ENCODE results near the gene BIRC6. TPM values are rescaled to one million over a fixed set of nuclear protein-coding genes. Genes with fewer than 3 reads are reported as not detected.
"Not testable (repeated sequence)": the region's sequence is repeated elsewhere in the genome, so short reads cannot be mapped to it uniquely, and the experiment has no call there.

The BIRC6 gene
- total RNA-seq, 1 experiment from 2014 or later, result 69.6 TPM

DNA sequence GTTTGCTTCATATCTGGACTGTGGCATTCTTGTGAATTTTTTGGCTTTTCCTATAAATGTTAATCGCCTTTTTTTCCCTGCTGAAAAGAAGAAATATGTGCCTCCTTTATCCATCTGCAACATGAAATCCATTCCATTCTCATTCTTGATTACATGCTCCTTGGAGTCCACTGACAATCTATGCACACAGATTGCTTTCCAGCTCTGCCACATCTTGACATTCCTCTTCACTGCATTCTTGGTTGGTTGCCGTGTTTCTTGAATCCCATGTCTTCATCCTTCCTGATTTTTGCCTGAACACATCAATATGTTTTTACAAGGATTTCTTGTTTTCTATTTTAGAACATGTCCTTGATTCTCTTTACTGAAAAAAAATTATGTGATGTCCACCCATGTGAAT is 26.7 kb upstream of the BIRC6 start:
- no peak overlapping the region for H3K27ac Mint-ChIP-seq (ENCODE audit: low read depth, unreplicated experiment)
- ChIA-PET CTCF (interaction anchor here (0.6 kb wide), 1 partner anchor 15 kb away, joined by 6 read pairs; no protein-coding TSS in a partner anchor), POLR2A (no interaction called here)
- no peak overlapping the region for H3K4me3 Mint-ChIP-seq (ENCODE audit: unreplicated experiment)
- H3K27me3 Mint-ChIP-seq (ENCODE audit: insufficient read depth, unreplicated experiment), result no peaks in the 10 kb centered on the region
- H3K9me3 Mint-ChIP-seq (ENCODE audit: unreplicated experiment), result no peaks in the 10 kb centered on the region
- no TSS peak for BruUV-seq (replicated peaks)
- no peaks in the 10 kb centered on the region for H3K4me1 Mint-ChIP-seq (ENCODE audit: insufficient read depth, unreplicated experiment)
- TF ChIP-seq, protein P1, sequence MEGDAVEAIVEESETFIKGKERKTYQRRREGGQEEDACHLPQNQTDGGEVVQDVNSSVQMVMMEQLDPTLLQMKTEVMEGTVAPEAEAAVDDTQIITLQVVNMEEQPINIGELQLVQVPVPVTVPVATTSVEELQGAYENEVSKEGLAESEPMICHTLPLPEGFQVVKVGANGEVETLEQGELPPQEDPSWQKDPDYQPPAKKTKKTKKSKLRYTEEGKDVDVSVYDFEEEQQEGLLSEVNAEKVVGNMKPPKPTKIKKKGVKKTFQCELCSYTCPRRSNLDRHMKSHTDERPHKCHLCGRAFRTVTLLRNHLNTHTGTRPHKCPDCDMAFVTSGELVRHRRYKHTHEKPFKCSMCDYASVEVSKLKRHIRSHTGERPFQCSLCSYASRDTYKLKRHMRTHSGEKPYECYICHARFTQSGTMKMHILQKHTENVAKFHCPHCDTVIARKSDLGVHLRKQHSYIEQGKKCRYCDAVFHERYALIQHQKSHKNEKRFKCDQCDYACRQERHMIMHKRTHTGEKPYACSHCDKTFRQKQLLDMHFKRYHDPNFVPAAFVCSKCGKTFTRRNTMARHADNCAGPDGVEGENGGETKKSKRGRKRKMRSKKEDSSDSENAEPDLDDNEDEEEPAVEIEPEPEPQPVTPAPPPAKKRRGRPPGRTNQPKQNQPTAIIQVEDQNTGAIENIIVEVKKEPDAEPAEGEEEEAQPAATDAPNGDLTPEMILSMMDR (IDR thresholded peaks at IDR 0.05; ENCODE audit: unreplicated experiment), result no peak
- intact Hi-C loops (cut with micrococcal nuclease), result no loop called here
- H3K36me3 Mint-ChIP-seq (ENCODE audit: insufficient read depth, unreplicated experiment), result peaks cover 6% of the 10 kb centered on the region
- no peak for DNase-seq (ENCODE audit: unreplicated experiment)

DNA sequence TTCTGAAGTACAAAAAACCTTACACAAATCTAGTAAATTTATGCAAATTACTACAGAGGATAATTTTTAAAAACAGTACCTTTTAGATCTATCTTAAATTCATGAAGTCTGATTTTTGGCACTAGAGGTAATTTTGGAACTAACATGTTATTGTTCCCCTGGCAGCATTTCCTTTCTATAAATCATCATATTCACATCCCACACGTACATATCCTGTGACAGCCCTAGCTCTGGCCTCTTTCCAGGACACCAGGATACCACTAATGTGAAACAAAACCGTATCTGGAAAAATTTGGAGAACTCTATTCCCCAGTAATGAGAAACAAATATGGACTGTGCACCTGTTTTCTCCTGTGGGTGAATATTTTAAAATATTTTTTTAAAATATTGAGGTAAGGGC is 14.0 kb upstream of the BIRC6 start:
- CTCF ChIA-PET, result interaction anchor here (0.7 to 1.0 kb wide), 2 partner anchors 14 to 1863 kb away, joined by 3 read pairs; no protein-coding TSS in a partner anchor
- TF ChIP-seq, protein P1 (IDR thresholded peaks at IDR 0.05; ENCODE audit: unreplicated experiment), result no peak
- POLR2A ChIA-PET, result interaction anchor here (0.7 kb wide), 1 partner anchor 154 kb away, joined by 3 read pairs; no protein-coding TSS in a partner anchor
- no peak overlapping the region for H3K27ac Mint-ChIP-seq (ENCODE audit: low read depth, unreplicated experiment)
- BruUV-seq (replicated peaks), result no TSS peak
- H3K4me3 Mint-ChIP-seq (ENCODE audit: unreplicated experiment), result no peak overlapping the region
- no peaks in the 10 kb centered on the region for H3K9me3 Mint-ChIP-seq (ENCODE audit: unreplicated experiment)
- intact Hi-C loops (cut with micrococcal nuclease), result no loop called here
- H3K4me1 Mint-ChIP-seq (ENCODE audit: insufficient read depth, unreplicated experiment), result no peaks in the 10 kb centered on the region
- H3K27me3 Mint-ChIP-seq (ENCODE audit: insufficient read depth, unreplicated experiment), result no peaks in the 10 kb centered on the region
- H3K36me3 Mint-ChIP-seq (ENCODE audit: insufficient read depth, unreplicated experiment), result peaks cover 11% of the 10 kb centered on the region
- DNase-seq (ENCODE audit: unreplicated experiment), result peak; percentile 20

DNA sequence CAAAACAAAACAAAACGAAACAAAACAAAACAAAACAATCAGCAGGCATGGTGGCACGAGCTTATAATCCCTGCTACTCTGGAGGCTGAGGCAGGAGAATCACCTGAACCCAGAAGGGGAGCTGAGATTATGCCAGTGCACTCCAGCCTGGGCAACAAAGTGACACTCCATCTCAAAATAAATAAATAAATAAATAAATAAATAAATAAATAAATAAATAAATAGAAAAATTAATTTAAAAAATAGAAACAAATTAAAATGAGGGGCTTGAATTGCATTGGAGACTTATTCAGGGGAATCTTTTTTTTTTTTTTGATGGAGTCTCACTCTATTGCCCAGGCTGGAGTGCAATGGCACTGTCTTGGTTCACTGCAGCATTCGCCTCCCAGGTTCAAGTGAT is 6.0 kb upstream of the BIRC6 start:
- intact Hi-C loops (cut with micrococcal nuclease); H3K4me3 Mint-ChIP-seq (ENCODE audit: unreplicated experiment); H3K4me1 Mint-ChIP-seq (ENCODE audit: insufficient read depth, unreplicated experiment); H3K27me3 Mint-ChIP-seq (ENCODE audit: insufficient read depth, unreplicated experiment); DNase-seq (ENCODE audit: unreplicated experiment); H3K9me3 Mint-ChIP-seq (ENCODE audit: unreplicated experiment); POLR2A ChIA-PET; H3K27ac Mint-ChIP-seq (ENCODE audit: low read depth, unreplicated experiment); CTCF ChIA-PET; BruUV-seq (replicated peaks); H3K36me3 Mint-ChIP-seq (ENCODE audit: insufficient read depth, unreplicated experiment): not testable (repeated sequence)

DNA sequence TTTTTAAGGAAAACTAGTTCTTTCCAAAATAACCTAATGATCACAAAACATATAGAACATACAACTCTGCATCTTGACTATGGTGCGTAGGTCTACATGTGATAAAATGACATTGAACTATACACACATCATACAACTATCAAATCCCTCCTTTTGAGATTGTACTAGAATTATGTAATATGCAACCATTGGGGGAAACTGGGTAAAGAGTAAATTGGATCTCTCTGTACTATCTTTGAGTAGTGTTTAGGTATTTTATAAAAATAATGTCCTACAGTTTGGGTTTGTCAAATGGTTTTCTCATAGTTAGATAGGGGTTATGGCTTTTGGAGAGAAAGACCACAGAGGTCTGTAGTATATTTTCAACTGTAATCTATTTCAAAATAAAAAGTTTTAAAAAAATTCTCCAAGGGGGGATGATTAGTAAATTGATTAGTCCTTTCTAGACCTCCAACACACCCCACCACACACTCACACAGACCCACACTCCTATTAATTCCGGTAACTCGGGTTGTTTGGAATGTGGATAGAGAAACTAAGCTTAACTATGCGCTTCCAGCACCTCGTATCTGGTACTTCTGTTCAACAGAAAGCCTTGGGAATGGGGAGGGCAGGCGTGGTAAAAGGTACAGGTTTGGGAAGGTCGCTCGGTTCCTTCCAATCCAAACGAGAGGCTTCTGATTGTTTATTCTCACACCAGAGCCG is 695 bp upstream of the BIRC6 start:
- intact Hi-C loops (cut with micrococcal nuclease), result loop anchor here (2.0 kb wide), 1 partner anchor 191 kb away; the partner anchor contains the start of gene SLC30A6
- Mint-ChIP-seq H3K27ac (ENCODE audit: low read depth, unreplicated experiment) (peak overlapping the region; percentile 76), H3K27me3 (ENCODE audit: insufficient read depth, unreplicated experiment) (no peaks in the 10 kb centered on the region), H3K36me3 (ENCODE audit: insufficient read depth, unreplicated experiment) (peaks cover 9% of the 10 kb centered on the region), H3K9me3 (ENCODE audit: unreplicated experiment) (no peaks in the 10 kb centered on the region), H3K4me1 (ENCODE audit: insufficient read depth, unreplicated experiment) (peaks cover 27% of the 10 kb centered on the region), H3K4me3 (ENCODE audit: unreplicated experiment) (peak overlapping the region; percentile 76)
- TF ChIP-seq, protein P1 (IDR thresholded peaks at IDR 0.05; ENCODE audit: unreplicated experiment), result no peak
- CTCF ChIA-PET, result interaction anchor here (0.5 kb wide), 1 partner anchor 1903 kb away, joined by 4 read pairs; no protein-coding TSS in a partner anchor
- POLR2A ChIA-PET, result interaction anchor here (0.6 to 1.6 kb wide), 9 partner anchors 17 to 870 kb away, joined by 3 to 7 read pairs (median 5); partner anchors contain the start of gene SLC30A6
- BruUV-seq (replicated peaks), result TSS peak; percentile 80
- DNase-seq (ENCODE audit: unreplicated experiment), result no peak

All from MCF 10A (cell line).